Type B pancreatic cell (in vitro differentiated cells): ENCODE results near the gene SV2B. TPM values are rescaled to one million over a fixed set of nuclear protein-coding genes. Genes with fewer than 3 reads are reported as not detected.

Experiments used
- DNase-seq: peaks from one replicate; pipeline ENCODE4 v3.0.0; 2021; ENCODE audit warnings: mixed read lengths; ENCODE audit not compliant: unreplicated experiment; ENCODE audit errors: extremely low spot score
- H3K27ac Mint-ChIP-seq: 2 replicates; pipeline ENCODE4 v1.8.0; 2021; ENCODE audit warnings: mild to moderate bottlenecking, mixed read lengths
- H3K27me3 Mint-ChIP-seq: 2 replicates; pipeline ENCODE4 v1.8.0; 2021; ENCODE audit warnings: mixed read lengths
- H3K36me3 Mint-ChIP-seq: 2 replicates; pipeline ENCODE4 v1.8.0; 2021; ENCODE audit warnings: mixed read lengths
- H3K4me1 Mint-ChIP-seq: one replicate; pipeline ENCODE4 v1.8.0; 2021; ENCODE audit warnings: mixed read lengths; ENCODE audit not compliant: unreplicated experiment
- H3K4me3 Mint-ChIP-seq: 2 replicates; pipeline ENCODE4 v1.8.0; 2021; ENCODE audit warnings: mild to moderate bottlenecking, mixed read lengths
- H3K9me3 Mint-ChIP-seq: 2 replicates; pipeline ENCODE4 v1.8.0; 2021; ENCODE audit warnings: mixed read lengths
- CTCF ChIP-seq: fragments of 200-600 bp; sonication (generic); conservative IDR thresholded peaks from 2 replicates; pipeline ENCODE4 v1.5.0; 2021; ENCODE audit warnings: antibody characterized with exemption, mild to moderate bottlenecking
- total RNA-seq: library from RNA; stranded (reverse); gene quantifications from 2 replicates; pipeline ENCODE4 v1.2.1, GENCODE V29; 2021; ENCODE audit warnings: low replicate concordance

SV2B gene
- total RNA-seq, 1 donor from 2014 or later: 1.7 TPM

- Mint-ChIP-seq H3K36me3 (no peaks in the 10 kb centered on the region), H3K27me3 (peaks cover 18% of the 10 kb centered on the region)
Measured at GRCh38 chr15:91257746-91258414, 157.8 kb downstream of the SV2B start.

GRCh38 chr15:91258415-91258759 lies 158.3 kb downstream of the SV2B start:
- Mint-ChIP-seq H3K4me1 (no peaks in the 10 kb centered on the region), H3K27me3 (peaks cover 18% of the 10 kb centered on the region), H3K9me3 (no peaks in the 10 kb centered on the region), H3K27ac (no peak overlapping the region), H3K36me3 (no peaks in the 10 kb centered on the region), H3K4me3 (no peak overlapping the region)
- no peak for DNase-seq
- peak; percentile 14 for TF ChIP-seq CTCF

More at GRCh38 chr15:91257746-91258414, 157.8 kb downstream of the SV2B start:
- Mint-ChIP-seq H3K9me3 (no peaks in the 10 kb centered on the region), H3K4me3 (no peak overlapping the region), H3K4me1 (no peaks in the 10 kb centered on the region), H3K27ac (no peak overlapping the region)
- no peak for DNase-seq
- TF ChIP-seq CTCF: no peak

- Mint-ChIP-seq H3K27me3 (peaks cover 14% of the 10 kb centered on the region), H3K9me3 (no peaks in the 10 kb centered on the region), H3K27ac (no peak overlapping the region), H3K36me3 (no peaks in the 10 kb centered on the region), H3K4me1 (no peaks in the 10 kb centered on the region), H3K4me3 (no peak overlapping the region)
- no peak for DNase-seq
- no peak for TF ChIP-seq CTCF
Measured at GRCh38 chr15:91259077-91259476, 159.0 kb downstream of the SV2B start.

- no peak for DNase-seq
- H3K36me3 Mint-ChIP-seq: no peaks in the 10 kb centered on the region
- no peak overlapping the region for H3K4me3 Mint-ChIP-seq
- peaks cover 22% of the 10 kb centered on the region for H3K27me3 Mint-ChIP-seq
- no peaks in the 10 kb centered on the region for H3K9me3 Mint-ChIP-seq
- no peak overlapping the region for H3K27ac Mint-ChIP-seq
- no peak for TF ChIP-seq CTCF
- no peaks in the 10 kb centered on the region for H3K4me1 Mint-ChIP-seq
Measured at GRCh38 chr15:91261345-91261744, 161.3 kb downstream of the SV2B start.

- Mint-ChIP-seq H3K27ac (no peak overlapping the region), H3K4me3 (no peak overlapping the region), H3K27me3 (peaks cover 33% of the 10 kb centered on the region), H3K9me3 (no peaks in the 10 kb centered on the region), H3K36me3 (no peaks in the 10 kb centered on the region), H3K4me1 (no peaks in the 10 kb centered on the region)
- no peak for DNase-seq
- TF ChIP-seq CTCF: no peak
Measured at GRCh38 chr15:91263632-91264531, 163.8 kb downstream of the SV2B start.
